ENCODE measurements around the gene CHST3. TPM values are rescaled to one million over a fixed set of nuclear protein-coding genes. Genes with fewer than 3 reads are reported as not detected.
"Not testable (repeated sequence)": the region's sequence is repeated elsewhere in the genome, so short reads cannot be mapped to it uniquely, and the experiment has no call there.

Gene CHST3
- polyA plus RNA-seq, 3 donors: 2.6 to 21.8 (median 6.3) TPM

DNA sequence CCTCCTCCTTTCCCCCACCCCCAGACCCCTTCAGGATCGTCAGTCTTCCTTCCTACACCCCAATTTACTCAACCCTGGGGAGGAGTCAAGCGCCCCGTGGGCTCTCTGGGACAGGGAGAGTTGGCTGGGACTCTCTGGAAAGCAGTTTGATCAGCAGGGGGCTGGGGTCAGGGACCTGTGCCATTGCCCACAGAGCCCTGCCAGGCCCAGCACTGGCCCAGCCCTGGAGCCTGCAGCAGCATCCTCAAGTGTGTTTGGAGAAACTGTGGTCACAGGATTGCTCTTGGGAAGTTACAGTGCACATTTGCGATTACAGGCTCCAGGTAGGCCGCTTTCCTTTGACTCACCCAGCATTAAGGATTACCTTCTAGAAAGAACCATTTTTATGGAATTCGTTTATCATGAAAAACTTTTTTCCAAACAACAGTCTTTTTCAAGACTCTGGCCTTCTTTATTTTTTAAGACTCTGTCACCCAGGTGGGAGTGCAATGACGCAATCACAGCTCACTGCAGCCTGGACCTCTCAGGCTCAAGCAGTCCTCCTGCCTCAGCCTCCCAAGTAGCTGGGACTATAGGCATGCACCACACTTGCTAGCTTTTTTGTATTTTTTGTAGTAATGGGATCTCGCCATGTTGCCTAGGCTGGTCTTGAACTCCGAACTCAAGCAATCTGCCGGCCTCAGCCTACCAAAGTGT lies 50.7 kb downstream of the CHST3 start:
- WGBS, 3 donors: 83 to 87% (median 84%) methylated on average over 10 of the region's 10 CpGs
- no peak overlapping the region for H3K27ac ChIP-seq (ENCODE audit: low read depth, low read length)

DNA sequence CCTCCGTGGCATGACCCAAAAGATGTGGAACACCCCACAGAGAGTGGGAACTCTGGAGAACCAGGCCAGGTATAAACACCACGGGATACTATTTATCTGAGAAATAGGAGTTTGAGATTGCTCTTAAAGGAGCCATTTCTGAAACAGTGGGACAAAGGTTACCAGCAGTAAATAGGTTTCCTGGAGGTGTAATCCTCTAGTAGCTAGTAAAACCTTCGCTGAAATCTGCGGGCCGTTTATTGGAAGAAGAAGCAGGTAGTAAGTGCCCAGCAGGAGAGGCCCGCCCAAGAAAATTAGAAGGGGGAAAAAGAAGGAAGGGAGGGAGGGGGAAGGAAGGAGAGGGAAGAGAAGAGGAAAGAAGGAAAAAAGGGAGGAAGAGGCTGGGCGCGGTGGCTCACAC lies 51.6 kb downstream of the CHST3 start:
- H3K27ac ChIP-seq (ENCODE audit: low read depth, low read length): no peak overlapping the region
- WGBS, 3 donors: 70 to 78% (median 77%) methylated on average over 8 of the region's 8 CpGs

DNA sequence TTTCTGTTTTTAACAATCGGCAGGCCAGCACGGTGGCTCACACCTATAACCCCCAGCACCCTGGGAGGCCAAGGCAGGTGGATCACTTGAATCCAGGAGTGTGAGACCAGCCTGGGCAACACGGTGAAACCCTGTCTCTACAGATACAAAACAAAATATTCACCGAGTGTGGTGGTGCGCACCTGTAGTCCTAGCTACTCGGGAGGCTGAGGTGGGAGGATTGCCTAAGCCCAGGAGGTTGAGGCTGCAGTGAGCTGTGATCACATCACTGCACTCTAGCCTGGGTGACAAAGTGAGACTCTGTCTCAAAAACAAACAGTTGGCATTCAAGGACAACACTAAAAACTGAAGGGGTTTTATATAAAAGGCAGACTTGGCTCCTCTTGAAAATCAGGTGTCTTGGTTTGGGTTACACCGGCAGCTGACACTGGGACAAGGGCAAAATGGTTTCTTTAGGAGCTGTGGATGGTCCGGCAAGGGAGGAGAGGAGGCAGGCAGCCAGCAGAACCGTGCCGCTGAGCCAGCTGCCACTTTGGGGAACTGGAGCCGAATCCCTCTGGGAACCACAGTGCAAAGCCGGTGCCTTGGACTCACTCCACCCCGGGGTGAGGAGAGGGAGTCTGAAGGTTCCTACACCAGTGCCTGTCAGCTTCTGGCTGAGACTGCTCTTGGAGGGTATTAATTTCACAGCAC lies 52.6 kb downstream of the CHST3 start:
- WGBS, 3 donors: 66 to 74% (median 72%) methylated on average over 13 of the region's 13 CpGs
- H3K27ac ChIP-seq (ENCODE audit: low read depth, low read length): no peak overlapping the region

DNA sequence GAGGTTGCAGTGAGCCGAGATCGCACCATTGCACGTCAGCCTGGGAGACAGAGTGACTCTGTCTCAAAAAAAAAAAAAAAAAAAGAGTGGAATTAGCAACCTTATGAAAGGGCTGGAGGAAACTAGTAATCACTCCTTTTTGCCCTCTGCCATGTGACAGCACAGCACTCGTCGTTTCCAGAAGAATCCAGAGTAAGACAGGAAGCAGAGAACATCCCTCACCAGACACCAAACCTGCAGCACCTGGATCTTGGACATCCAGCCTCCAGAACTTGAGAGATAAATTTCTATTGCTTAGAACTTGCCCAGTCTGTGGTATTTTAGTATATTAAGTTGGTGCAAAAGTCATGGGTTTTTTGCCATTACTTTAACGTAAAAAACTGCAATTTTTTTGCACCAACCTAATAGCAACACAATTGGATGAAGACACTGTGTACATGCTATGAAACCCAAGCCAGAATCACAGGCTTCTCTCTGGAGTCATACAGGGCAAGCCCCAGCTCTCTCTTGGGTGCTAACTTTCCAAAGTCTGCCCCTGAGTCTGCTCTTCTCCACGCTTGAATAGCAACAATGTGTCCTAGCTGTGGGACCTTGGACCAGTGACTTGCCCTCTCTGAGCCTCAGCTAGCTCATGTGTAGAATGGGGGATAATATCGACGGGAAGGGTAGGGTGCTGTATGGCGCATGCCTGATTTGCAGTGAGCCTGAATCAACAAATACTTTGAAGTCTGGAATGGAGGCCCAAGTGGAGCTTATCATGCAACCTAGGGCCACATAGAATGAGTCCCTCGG lies 55.1 kb downstream of the CHST3 start:
- WGBS, 3 donors: 80 to 94% (median 93%) methylated on average over 11 of the region's 11 CpGs
- no peak overlapping the region for H3K27ac ChIP-seq (ENCODE audit: low read depth, low read length)

DNA sequence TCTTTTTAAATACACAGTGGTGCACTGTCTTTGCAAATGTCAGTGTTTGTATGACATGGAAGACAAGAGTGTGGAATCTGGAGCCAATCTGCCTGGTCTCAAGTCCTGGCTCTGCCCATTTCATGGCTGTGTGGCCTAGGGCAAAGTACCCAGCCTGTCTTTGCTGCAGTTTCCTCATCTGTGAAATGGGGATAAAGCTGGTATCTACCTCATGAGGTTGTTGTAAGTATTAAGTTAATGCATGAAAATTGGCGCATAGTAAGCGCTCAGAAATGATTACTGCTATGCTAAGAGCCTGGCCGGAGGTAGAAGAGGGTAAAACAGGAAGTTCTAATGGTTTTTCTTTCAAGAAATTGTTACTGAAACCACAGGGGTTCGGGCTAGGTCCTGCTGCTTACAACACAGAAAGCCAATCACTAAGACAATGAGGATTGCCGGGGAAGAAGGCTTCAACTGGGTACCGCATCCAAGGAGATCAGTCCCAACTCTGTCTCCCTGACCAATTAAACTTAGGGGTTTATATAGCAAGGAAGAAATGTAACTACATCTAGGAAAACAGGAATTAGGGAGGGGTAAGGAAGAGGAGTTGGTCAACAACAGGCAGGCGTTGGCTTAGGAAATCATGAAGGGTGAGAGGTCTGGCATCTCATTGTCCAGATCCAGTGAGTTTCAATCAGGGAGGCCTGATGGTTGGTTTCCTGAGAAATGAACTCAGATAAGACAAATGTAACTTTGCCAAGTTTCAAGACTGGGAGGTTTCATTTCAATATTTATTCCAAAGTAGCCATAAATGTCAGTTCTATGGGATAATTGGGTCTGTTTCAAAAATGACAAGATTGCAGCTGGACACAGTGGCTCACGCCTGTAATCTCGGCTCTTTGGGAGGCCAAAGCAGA lies 57.0 kb downstream of the CHST3 start:
- no peak overlapping the region for H3K27ac ChIP-seq (ENCODE audit: low read depth, low read length)
- 55 to 81% (median 56%) methylated on average over 9 of the region's 9 CpGs for WGBS, 3 donors

DNA sequence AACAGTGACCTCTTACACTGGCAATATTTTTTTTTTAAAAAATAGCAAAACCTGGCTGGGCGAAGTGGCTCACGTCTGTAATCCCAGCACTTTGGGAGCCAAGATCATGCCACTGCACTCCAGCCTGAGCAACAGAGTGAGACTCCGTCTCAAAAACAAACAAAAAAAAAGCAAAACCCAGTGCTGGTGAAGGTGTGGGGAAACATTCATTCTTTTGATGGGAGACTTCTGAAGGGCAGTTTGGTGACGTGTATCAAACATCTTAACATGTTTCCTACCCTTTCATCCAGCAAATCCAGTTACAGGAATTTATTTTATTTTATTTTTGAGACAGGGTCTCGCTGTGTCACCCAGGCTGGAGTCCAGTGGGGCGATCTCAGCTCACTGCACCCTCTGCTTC lies 58.0 kb downstream of the CHST3 start:
- no peak overlapping the region for H3K27ac ChIP-seq (ENCODE audit: low read depth, low read length)
- 91 to 94% (median 92%) methylated on average over 6 of the region's 6 CpGs for WGBS, 3 donors

DNA sequence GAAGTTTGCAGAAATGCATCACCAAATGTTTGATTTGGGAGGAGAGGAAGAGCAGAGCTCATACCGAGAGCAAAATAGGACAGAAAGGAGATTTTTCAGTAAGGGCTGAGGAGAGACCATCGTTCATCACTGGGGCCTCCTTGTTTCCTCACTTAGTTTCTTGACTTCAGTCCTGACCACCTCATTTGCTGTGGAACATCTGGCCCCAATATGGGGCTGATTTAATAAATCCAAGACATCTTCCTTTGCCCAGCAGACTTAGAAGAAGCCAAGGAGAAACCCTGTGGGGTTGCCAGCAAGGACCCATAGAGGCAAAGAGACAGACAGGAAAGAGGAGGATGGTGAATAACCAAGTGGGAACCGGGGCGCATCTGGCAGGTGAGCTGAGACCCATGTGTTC lies 60.4 kb downstream of the CHST3 start:
- H3K27ac ChIP-seq (ENCODE audit: low read depth, low read length): no peak overlapping the region
- WGBS, 3 donors: 80 to 87% (median 84%) methylated on average over 4 of the region's 4 CpGs

DNA sequence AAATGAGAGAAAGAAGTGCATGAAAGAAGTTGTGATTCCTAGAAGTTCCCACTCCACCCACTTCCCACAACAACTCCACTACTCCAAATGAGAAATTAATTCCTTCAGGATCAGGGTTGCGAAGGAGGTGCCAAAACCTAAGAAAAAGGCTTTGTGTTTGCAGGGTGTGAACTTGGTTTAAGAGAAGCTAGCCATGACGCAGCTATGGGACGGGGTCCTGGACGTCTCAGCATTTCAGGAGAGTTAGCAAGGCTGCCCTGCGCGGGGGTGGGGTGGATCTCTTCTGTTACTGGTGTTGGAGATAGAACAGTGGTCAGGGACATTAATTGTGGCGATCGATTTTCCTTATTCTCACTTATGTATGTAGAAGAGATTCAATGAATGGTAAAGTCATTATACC lies 61.2 kb downstream of the CHST3 start:
- 90% methylated on average over 8 of the region's 8 CpGs for WGBS, 3 donors
- H3K27ac ChIP-seq (ENCODE audit: low read depth, low read length): no peak overlapping the region

DNA sequence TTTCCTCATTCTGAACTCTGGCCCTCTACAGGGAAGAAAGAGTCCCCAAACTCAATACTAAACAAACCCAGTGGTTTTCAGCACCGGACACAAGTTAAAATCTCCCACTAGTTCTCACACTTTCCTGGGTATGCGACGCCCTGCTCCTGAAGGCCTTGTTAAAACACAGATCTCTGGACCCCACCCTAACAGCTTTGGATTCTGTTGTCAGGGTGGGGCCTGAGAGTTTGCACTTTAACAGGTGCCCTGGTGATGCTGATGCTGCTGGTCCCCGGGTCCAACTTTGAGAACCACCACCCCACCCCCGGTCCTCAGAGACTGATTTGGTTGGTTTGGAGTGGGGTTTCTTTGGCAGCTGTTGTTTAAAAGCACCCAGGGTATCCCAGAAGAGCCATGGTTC lies 61.6 kb downstream of the CHST3 start:
- H3K27ac ChIP-seq (ENCODE audit: low read depth, low read length): no peak overlapping the region
- WGBS, 3 donors: 69 to 85% (median 73%) methylated on average over 5 of the region's 5 CpGs

DNA sequence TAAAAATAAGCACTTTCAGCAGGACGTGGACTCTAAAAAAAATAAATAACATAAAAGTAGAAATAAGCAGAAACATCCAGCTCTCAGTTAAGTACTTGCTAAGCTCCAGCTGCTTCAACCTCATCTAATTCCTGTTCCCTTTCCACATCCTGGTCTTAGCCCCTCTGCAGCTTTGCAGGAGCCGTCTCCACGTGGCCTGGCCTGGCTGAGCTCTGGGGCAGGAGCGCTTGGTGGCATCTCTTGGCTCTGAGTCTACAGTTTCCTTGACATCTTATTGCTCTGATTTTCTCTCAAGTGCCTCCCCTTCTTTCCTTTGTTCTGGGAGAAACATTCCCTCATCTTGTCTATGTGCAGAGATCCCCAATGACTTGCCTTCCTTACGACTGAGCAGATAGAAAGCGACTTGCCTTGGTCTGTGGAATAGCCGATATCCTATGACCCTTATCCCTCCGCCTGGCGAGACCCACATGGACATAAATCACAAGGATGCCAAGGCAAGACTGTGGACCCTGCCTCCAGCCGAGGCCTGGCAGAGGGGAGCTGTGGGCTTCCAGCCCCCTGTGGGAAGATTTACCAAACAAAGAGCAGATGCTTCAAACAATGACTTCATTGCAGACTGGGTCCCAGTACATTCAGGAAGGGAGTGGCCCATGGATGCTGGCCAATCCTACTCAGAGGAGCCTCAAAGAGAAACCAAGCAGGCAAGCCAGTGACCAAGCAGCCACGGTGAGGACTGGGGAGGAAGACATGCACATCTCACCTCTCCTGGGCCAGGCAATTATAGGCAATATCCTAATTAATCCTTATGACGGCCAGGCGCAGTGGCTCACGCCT lies 62.3 kb downstream of the CHST3 start:
- no peak overlapping the region for H3K27ac ChIP-seq (ENCODE audit: low read depth, low read length)
- 74 to 92% (median 75%) methylated on average over 14 of the region's 14 CpGs for WGBS, 3 donors

DNA sequence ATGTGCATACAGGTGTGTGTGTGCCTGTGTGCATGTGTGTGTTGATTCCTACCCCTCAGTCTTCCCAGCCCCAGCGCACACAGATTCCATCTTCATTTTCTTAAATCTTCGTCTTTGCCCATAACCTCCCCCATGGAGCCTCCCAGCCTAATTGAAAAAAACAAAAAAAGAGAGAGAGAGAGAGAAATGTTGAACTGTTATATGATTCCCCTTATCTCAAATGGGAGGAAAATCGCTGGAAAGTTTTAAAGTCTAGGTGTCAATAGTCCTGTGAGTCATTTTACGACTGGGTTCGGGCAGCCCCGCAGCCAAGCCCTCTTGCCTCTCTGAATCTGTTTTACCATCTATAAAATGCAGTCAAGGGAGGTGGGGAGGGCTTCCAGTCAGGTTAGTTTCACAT lies 63.3 kb downstream of the CHST3 start:
- WGBS, 3 donors: 62 to 75% (median 74%) methylated on average over 6 of the region's 6 CpGs
- H3K27ac ChIP-seq (ENCODE audit: low read depth, low read length): no peak overlapping the region

DNA sequence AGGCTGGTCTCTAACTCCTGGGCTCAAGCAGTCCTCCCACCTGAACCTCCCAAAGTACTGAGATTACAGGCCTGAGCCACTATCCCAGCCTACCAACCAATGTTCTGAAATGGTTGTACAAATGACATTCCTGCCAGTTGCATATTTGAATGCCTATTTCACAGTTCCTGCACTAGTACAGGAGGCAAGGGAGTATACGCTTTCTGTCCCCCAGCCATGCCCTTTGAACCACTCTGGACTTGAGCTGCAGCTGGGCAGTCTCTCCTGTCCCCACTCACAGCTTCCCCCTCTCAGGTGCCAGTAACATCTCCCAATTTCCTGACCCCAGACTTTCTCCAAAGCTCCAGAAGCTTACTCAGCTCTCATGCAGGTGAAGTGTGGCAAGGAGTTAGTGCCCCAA lies 65.2 kb downstream of the CHST3 start:
- 88 to 93% (median 92%) methylated on average over 1 of the region's 1 CpG for WGBS, 3 donors
- H3K27ac ChIP-seq (ENCODE audit: low read depth, low read length): no peak overlapping the region

DNA sequence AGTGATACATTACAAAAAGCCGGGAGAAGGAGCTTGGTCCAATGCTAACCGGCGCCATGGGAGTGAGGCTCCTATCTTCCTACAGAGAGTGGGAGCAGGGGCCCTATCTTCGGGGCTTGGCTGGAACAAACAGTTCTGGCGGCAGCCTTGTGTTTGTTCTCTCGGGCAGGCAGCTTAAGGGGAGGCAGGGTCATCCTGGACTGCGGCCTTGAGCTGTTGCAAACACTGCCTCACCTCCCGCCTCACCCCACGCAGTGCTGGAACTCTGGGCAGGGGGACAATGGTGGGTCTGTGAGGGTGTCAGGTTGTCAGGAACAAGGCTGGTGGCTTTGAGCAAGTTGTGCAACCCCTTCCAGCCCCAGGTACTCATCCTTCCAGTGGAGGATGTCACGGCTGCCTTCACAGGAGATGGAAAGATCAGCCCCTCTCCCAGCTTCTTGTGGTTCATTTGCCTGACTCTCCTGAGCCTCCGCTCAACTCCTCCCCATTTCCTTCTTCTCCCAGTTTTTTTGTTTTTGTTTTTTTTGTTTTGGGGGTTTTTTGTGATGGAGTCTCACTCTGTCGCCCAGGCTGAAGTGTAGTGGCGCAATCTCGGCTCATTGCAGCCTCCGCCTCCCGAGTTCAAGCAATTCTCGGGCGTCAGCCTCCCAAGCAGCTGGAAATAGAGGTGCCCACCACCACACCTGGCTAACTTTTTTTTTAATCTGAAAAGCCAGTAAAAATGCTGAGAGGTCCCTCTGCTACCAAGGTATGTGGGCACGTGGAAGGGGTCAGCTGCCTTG lies 66.8 kb downstream of the CHST3 start:
- WGBS, 3 donors: 57 to 73% (median 69%) methylated on average over 19 of the region's 19 CpGs
- H3K27ac ChIP-seq (ENCODE audit: low read depth, low read length): no peak overlapping the region

DNA sequence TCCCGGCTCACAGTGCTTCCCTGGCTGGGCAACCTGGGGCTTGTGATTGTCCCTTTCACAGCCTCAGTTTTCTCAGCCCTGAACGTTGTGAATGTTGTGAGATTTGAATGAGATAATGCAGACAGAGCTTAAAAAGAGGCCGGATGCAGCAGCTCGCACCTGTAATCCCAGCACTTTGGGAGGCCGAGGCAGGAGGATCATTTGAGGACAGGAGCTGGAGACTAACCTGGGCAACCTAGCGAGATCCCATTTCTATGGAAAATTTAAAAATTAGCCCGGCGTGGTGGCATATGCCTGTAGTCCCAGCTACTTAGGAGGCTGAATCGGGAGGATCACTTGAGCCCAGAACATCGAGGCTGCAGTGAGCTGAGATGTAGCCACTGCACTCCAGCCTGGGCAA lies 67.5 kb downstream of the CHST3 start:
- 90 to 92% (median 91%) methylated on average over 10 of the region's 10 CpGs for WGBS, 3 donors
- no peak overlapping the region for H3K27ac ChIP-seq (ENCODE audit: low read depth, low read length)

DNA sequence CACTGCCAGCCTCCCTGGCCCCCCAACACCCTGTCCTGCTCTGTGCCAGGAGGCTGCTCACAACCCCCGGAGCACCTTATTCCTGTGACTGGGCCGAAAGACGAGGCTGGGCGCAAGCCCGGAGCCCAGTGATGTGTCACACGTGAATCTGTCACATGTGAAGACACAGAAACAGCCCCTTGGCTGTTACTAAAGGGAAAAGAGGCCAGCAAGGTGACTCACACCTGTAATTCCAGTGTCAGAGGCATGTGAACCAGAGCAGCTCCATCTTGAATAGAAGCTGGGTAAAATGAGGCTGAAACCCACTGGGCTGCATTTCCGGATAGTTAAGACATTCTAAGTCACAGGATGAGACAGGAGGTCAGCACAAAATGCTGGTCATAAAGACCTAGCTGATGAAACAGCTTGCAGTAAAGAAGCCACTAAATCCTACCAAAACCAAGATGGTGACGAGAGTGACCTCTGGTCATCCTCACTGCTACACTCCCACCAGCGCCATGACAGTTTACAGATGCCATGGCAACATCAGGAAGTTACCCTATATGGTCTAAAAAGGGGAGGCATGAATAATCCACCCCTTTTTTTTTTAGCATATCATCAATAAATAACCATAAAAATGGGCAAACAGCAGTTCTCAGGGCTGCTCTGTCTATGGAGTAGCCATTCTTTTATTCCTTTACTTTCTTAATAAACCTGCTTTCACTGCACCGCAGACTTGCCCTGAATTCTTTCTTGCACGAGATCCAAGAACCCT lies 68.4 kb downstream of the CHST3 start:
- H3K27ac ChIP-seq (ENCODE audit: low read depth, low read length): not testable (repeated sequence)
- WGBS, 3 donors: 76 to 88% (median 83%) methylated on average over 11 of the region's 11 CpGs

DNA sequence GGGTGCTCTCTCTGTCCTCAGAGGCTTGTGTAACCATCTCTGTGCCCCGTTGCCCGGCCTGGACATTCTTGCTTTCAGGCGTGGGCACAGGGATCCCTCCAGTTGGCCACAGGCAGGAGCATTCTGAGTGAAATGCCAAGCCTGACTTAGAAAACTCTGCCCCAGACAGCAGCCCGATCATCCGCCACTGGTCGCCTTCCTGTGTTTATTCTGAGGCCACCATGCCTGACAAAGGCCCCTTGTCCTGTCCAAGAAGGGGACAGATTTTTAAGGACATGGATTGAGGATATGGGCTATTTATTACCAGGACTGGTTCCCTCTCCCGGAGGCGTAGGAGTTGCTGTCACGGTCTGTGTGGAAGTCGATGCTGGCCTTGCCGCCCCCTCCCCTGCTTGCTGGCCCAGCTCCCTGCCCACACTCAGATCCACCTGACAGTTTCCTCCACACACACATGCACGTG lies 69.9 kb downstream of the CHST3 start:
- WGBS, 3 donors: 62 to 79% (median 71%) methylated on average over 12 of the region's 12 CpGs
- H3K27ac ChIP-seq (ENCODE audit: low read depth, low read length): no peak overlapping the region

Data from adipose tissue (tissue), 3 donors.